ENCODE results near the gene SLC30A3.

Gene SLC30A3

DNA sequence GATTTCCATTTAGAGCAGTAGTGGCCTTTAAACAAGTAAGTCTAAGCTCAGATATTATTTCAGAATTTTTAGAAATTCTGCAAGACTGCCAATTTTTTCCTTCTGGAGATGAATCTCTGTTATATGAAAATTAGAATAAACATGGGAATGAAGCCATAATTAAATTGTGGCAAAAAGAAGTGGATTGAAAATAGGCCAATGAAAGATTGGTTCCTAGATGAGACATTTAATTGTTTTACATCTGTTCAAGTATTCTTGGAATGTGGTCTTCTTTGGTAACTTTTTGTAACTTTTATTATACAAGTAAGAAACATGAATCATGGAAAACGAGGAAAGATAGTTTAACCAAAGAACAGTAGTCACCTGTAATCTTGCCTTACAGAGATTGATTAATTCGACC, 35.3 kb downstream of the SLC30A3 start:
- POLR2A ChIA-PET (ENCODE audit: low non-redundant PET) = no interaction called here
- CTCF ChIA-PET = no interaction called here
- TF ChIP-seq, protein P1, sequence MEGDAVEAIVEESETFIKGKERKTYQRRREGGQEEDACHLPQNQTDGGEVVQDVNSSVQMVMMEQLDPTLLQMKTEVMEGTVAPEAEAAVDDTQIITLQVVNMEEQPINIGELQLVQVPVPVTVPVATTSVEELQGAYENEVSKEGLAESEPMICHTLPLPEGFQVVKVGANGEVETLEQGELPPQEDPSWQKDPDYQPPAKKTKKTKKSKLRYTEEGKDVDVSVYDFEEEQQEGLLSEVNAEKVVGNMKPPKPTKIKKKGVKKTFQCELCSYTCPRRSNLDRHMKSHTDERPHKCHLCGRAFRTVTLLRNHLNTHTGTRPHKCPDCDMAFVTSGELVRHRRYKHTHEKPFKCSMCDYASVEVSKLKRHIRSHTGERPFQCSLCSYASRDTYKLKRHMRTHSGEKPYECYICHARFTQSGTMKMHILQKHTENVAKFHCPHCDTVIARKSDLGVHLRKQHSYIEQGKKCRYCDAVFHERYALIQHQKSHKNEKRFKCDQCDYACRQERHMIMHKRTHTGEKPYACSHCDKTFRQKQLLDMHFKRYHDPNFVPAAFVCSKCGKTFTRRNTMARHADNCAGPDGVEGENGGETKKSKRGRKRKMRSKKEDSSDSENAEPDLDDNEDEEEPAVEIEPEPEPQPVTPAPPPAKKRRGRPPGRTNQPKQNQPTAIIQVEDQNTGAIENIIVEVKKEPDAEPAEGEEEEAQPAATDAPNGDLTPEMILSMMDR (conservative IDR thresholded peaks at IDR 0.05; ENCODE audit: low read depth) = no peak
- H3K27ac ChIP-seq = no peak overlapping the region
- DNase-seq (ENCODE audit: low spot score) = no peak

- TF ChIP-seq, protein P1 (conservative IDR thresholded peaks at IDR 0.05; ENCODE audit: low read depth) = no peak
- no peak overlapping the region for H3K27ac ChIP-seq
- no peak for DNase-seq (ENCODE audit: low spot score)
- ChIA-PET POLR2A (ENCODE audit: low non-redundant PET) (no interaction called here), CTCF (interaction anchor here (0.6 kb wide), 1 partner anchor 748 kb away, joined by 3 read pairs; no protein-coding TSS in a partner anchor)
Measured at GRCh38 chr2:27225526-27225925, 37.3 kb downstream of the SLC30A3 start.

GRCh38 chr2:27223416-27223815, 39.4 kb downstream of the SLC30A3 start:
- H3K27ac ChIP-seq = no peak overlapping the region
- ChIA-PET POLR2A (ENCODE audit: low non-redundant PET) (no interaction called here), CTCF (no interaction called here)
- TF ChIP-seq, protein P1 (conservative IDR thresholded peaks at IDR 0.05; ENCODE audit: low read depth) = no peak
- DNase-seq (ENCODE audit: low spot score) = no peak

DNA sequence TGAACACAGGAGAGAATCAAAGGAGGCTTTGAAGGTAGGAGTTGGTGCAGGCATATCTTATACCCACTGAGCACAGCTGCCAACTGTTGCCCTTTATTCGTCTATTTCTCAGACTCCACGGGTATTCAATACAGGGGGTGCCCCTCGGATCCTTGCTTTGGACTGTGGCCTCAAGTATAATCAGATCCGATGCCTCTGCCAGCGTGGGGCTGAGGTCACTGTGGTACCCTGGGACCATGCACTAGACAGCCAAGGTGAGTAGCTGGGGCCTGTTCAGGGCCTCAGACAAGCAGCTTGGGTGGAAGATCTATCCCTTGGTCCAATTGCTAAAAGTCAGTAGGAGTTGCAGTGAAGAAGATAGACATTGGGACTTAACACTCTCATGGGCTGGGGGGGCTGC, 40.4 kb downstream of the SLC30A3 start:
- CTCF ChIA-PET = no interaction called here

GRCh38 chr2:27221166-27221565, 41.7 kb downstream of the SLC30A3 start:
- TF ChIP-seq, protein P1 (conservative IDR thresholded peaks at IDR 0.05; ENCODE audit: low read depth) = no peak
- ChIA-PET CTCF (no interaction called here), POLR2A (ENCODE audit: low non-redundant PET) (no interaction called here)

More for the DNA sequence above, 40.4 kb downstream of the SLC30A3 start:
- TF ChIP-seq, protein P1 (conservative IDR thresholded peaks at IDR 0.05; ENCODE audit: low read depth) = no peak
- no peak for DNase-seq (ENCODE audit: low spot score)
- H3K27ac ChIP-seq = no peak overlapping the region
- POLR2A ChIA-PET (ENCODE audit: low non-redundant PET) = no interaction called here

GRCh38 chr2:27220091-27220490, 42.8 kb downstream of the SLC30A3 start:
- DNase-seq (ENCODE audit: low spot score) = no peak
- ChIA-PET CTCF (interaction anchor here (0.6 to 1.3 kb wide), 4 partner anchors 50 to 94 kb away, joined by 3 to 6 read pairs (median 5); partner anchors contain the start of gene TRIM54), POLR2A (ENCODE audit: low non-redundant PET) (no interaction called here)
- TF ChIP-seq, protein P1 (conservative IDR thresholded peaks at IDR 0.05; ENCODE audit: low read depth) = no peak
- peak overlapping the region; percentile 36; the same call in 1 of the 2 replicates for H3K27ac ChIP-seq

More at GRCh38 chr2:27221166-27221565, 41.7 kb downstream of the SLC30A3 start:
- H3K27ac ChIP-seq = peak overlapping the region; percentile 36
- no peak for DNase-seq (ENCODE audit: low spot score)
